Measurements from ENCODE around the gene ADGRG7.

Gene ADGRG7

GRCh38 chr3:100630664-100631063, 21.3 kb downstream of the ADGRG7 start:
- no peaks in the 10 kb centered on the region for H3K27me3 ChIP-seq (ENCODE audit: control insufficient read depth, insufficient read depth, low read length)
- H3K4me1 ChIP-seq (ENCODE audit: control insufficient read depth, low read depth, low read length): peaks cover 3% of the 10 kb centered on the region
- no peaks in the 10 kb centered on the region for H3K9me3 ChIP-seq (ENCODE audit: control insufficient read depth, low read depth, low read length)
- no peak overlapping the region for H3K9ac ChIP-seq (ENCODE audit: low read length)
- H3K36me3 ChIP-seq (ENCODE audit: control insufficient read depth, low read depth, low read length): no peaks in the 10 kb centered on the region
- H3K27ac ChIP-seq (ENCODE audit: low read length): no peak overlapping the region
- no peak overlapping the region for H3K4me3 ChIP-seq (ENCODE audit: low read length)

GRCh38 chr3:100631236-100631635, 21.8 kb downstream of the ADGRG7 start:
- Histone ChIP-seq H3K4me3 (ENCODE audit: low read length) (no peak overlapping the region), H3K9ac (ENCODE audit: low read length) (no peak overlapping the region), H3K27me3 (ENCODE audit: control insufficient read depth, insufficient read depth, low read length) (no peaks in the 10 kb centered on the region), H3K27ac (ENCODE audit: low read length) (no peak overlapping the region), H3K4me1 (ENCODE audit: control insufficient read depth, low read depth, low read length) (peaks cover 3% of the 10 kb centered on the region), H3K36me3 (ENCODE audit: control insufficient read depth, low read depth, low read length) (no peaks in the 10 kb centered on the region), H3K9me3 (ENCODE audit: control insufficient read depth, low read depth, low read length) (no peaks in the 10 kb centered on the region)

- Histone ChIP-seq H3K27me3 (ENCODE audit: control insufficient read depth, insufficient read depth, low read length) (no peaks in the 10 kb centered on the region), H3K9ac (ENCODE audit: low read length) (no peak overlapping the region)
Measured at GRCh38 chr3:100634493-100635272, 25.3 kb downstream of the ADGRG7 start.

GRCh38 chr3:100635273-100635701, 25.9 kb downstream of the ADGRG7 start:
- no peak overlapping the region for H3K4me3 ChIP-seq (ENCODE audit: low read length)
- H3K9ac ChIP-seq (ENCODE audit: low read length): no peak overlapping the region
- H3K36me3 ChIP-seq (ENCODE audit: control insufficient read depth, low read depth, low read length): no peaks in the 10 kb centered on the region
- peaks cover 2% of the 10 kb centered on the region for H3K4me1 ChIP-seq (ENCODE audit: control insufficient read depth, low read depth, low read length)
- H3K27me3 ChIP-seq (ENCODE audit: control insufficient read depth, insufficient read depth, low read length): no peaks in the 10 kb centered on the region
- H3K27ac ChIP-seq (ENCODE audit: low read length): no peak overlapping the region
- H3K9me3 ChIP-seq (ENCODE audit: control insufficient read depth, low read depth, low read length): no peaks in the 10 kb centered on the region

More at GRCh38 chr3:100634493-100635272, 25.3 kb downstream of the ADGRG7 start:
- H3K27ac ChIP-seq (ENCODE audit: low read length): no peak overlapping the region
- no peaks in the 10 kb centered on the region for H3K36me3 ChIP-seq (ENCODE audit: control insufficient read depth, low read depth, low read length)
- no peaks in the 10 kb centered on the region for H3K9me3 ChIP-seq (ENCODE audit: control insufficient read depth, low read depth, low read length)
- no peak overlapping the region for H3K4me3 ChIP-seq (ENCODE audit: low read length)
- H3K4me1 ChIP-seq (ENCODE audit: control insufficient read depth, low read depth, low read length): peaks cover 3% of the 10 kb centered on the region

- H3K27ac ChIP-seq (ENCODE audit: low read length): no peak overlapping the region
- H3K4me3 ChIP-seq (ENCODE audit: low read length): no peak overlapping the region
- H3K36me3 ChIP-seq (ENCODE audit: control insufficient read depth, low read depth, low read length): no peaks in the 10 kb centered on the region
- H3K9ac ChIP-seq (ENCODE audit: low read length): no peak overlapping the region
- no peaks in the 10 kb centered on the region for H3K9me3 ChIP-seq (ENCODE audit: control insufficient read depth, low read depth, low read length)
- no peaks in the 10 kb centered on the region for H3K4me1 ChIP-seq (ENCODE audit: control insufficient read depth, low read depth, low read length)
- H3K27me3 ChIP-seq (ENCODE audit: control insufficient read depth, insufficient read depth, low read length): no peaks in the 10 kb centered on the region
Measured at GRCh38 chr3:100637197-100637631, 27.8 kb downstream of the ADGRG7 start.

- H3K27me3 ChIP-seq (ENCODE audit: control insufficient read depth, insufficient read depth, low read length): no peaks in the 10 kb centered on the region
- H3K36me3 ChIP-seq (ENCODE audit: control insufficient read depth, low read depth, low read length): no peaks in the 10 kb centered on the region
- H3K9ac ChIP-seq (ENCODE audit: low read length): no peak overlapping the region
- no peaks in the 10 kb centered on the region for H3K9me3 ChIP-seq (ENCODE audit: control insufficient read depth, low read depth, low read length)
- no peak overlapping the region for H3K4me3 ChIP-seq (ENCODE audit: low read length)
- no peaks in the 10 kb centered on the region for H3K4me1 ChIP-seq (ENCODE audit: control insufficient read depth, low read depth, low read length)
- H3K27ac ChIP-seq (ENCODE audit: low read length): no peak overlapping the region
Measured at GRCh38 chr3:100640633-100641032, 31.2 kb downstream of the ADGRG7 start.

- Histone ChIP-seq H3K36me3 (ENCODE audit: control insufficient read depth, low read depth, low read length) (no peaks in the 10 kb centered on the region), H3K9me3 (ENCODE audit: control insufficient read depth, low read depth, low read length) (no peaks in the 10 kb centered on the region), H3K4me3 (ENCODE audit: low read length) (no peak overlapping the region), H3K9ac (ENCODE audit: low read length) (no peak overlapping the region), H3K27ac (ENCODE audit: low read length) (no peak overlapping the region), H3K27me3 (ENCODE audit: control insufficient read depth, insufficient read depth, low read length) (no peaks in the 10 kb centered on the region), H3K4me1 (ENCODE audit: control insufficient read depth, low read depth, low read length) (no peaks in the 10 kb centered on the region)
Measured at GRCh38 chr3:100641471-100642032, 32.2 kb downstream of the ADGRG7 start.

GRCh38 chr3:100645913-100646312, 36.5 kb downstream of the ADGRG7 start:
- H3K36me3 ChIP-seq (ENCODE audit: control insufficient read depth, low read depth, low read length): no peaks in the 10 kb centered on the region
- H3K27me3 ChIP-seq (ENCODE audit: control insufficient read depth, insufficient read depth, low read length): no peaks in the 10 kb centered on the region
- no peak overlapping the region for H3K27ac ChIP-seq (ENCODE audit: low read length)
- no peaks in the 10 kb centered on the region for H3K4me1 ChIP-seq (ENCODE audit: control insufficient read depth, low read depth, low read length)
- H3K9me3 ChIP-seq (ENCODE audit: control insufficient read depth, low read depth, low read length): no peaks in the 10 kb centered on the region
- H3K4me3 ChIP-seq (ENCODE audit: low read length): no peak overlapping the region
- no peak overlapping the region for H3K9ac ChIP-seq (ENCODE audit: low read length)

GRCh38 chr3:100647171-100647570, 37.8 kb downstream of the ADGRG7 start:
- no peaks in the 10 kb centered on the region for H3K4me1 ChIP-seq (ENCODE audit: control insufficient read depth, low read depth, low read length)
- no peak overlapping the region for H3K4me3 ChIP-seq (ENCODE audit: low read length)
- no peaks in the 10 kb centered on the region for H3K9me3 ChIP-seq (ENCODE audit: control insufficient read depth, low read depth, low read length)

GRCh38 chr3:100647657-100648056, 38.3 kb downstream of the ADGRG7 start:
- H3K4me3 ChIP-seq (ENCODE audit: low read length): no peak overlapping the region
- H3K9ac ChIP-seq (ENCODE audit: low read length): no peak overlapping the region
- no peaks in the 10 kb centered on the region for H3K27me3 ChIP-seq (ENCODE audit: control insufficient read depth, insufficient read depth, low read length)
- no peaks in the 10 kb centered on the region for H3K9me3 ChIP-seq (ENCODE audit: control insufficient read depth, low read depth, low read length)
- no peak overlapping the region for H3K27ac ChIP-seq (ENCODE audit: low read length)
- no peaks in the 10 kb centered on the region for H3K4me1 ChIP-seq (ENCODE audit: control insufficient read depth, low read depth, low read length)
- no peaks in the 10 kb centered on the region for H3K36me3 ChIP-seq (ENCODE audit: control insufficient read depth, low read depth, low read length)

More at GRCh38 chr3:100647171-100647570, 37.8 kb downstream of the ADGRG7 start:
- Histone ChIP-seq H3K27me3 (ENCODE audit: control insufficient read depth, insufficient read depth, low read length) (no peaks in the 10 kb centered on the region), H3K9ac (ENCODE audit: low read length) (no peak overlapping the region), H3K27ac (ENCODE audit: low read length) (no peak overlapping the region), H3K36me3 (ENCODE audit: control insufficient read depth, low read depth, low read length) (no peaks in the 10 kb centered on the region)

- H3K4me1 ChIP-seq (ENCODE audit: control insufficient read depth, low read depth, low read length): no peaks in the 10 kb centered on the region
- H3K4me3 ChIP-seq (ENCODE audit: low read length): no peak overlapping the region
- no peak overlapping the region for H3K9ac ChIP-seq (ENCODE audit: low read length)
- no peak overlapping the region for H3K27ac ChIP-seq (ENCODE audit: low read length)
- no peaks in the 10 kb centered on the region for H3K27me3 ChIP-seq (ENCODE audit: control insufficient read depth, insufficient read depth, low read length)
- no peaks in the 10 kb centered on the region for H3K36me3 ChIP-seq (ENCODE audit: control insufficient read depth, low read depth, low read length)
- H3K9me3 ChIP-seq (ENCODE audit: control insufficient read depth, low read depth, low read length): no peaks in the 10 kb centered on the region
Measured at GRCh38 chr3:100650651-100651619, 41.5 kb downstream of the ADGRG7 start.

Data from iPS-18a (cell line).